Measurements from ENCODE around the gene C6orf62.
"Not testable (repeated sequence)": the region's sequence is repeated elsewhere in the genome, so short reads cannot be mapped to it uniquely, and the experiment has no call there.

C6orf62 gene

GRCh38 chr6:24699521-24700359 lies 19.2 kb downstream of the C6orf62 start:
- peak; percentile 21 for DNase-seq (ENCODE audit: low read depth)

GRCh38 chr6:24696097-24696496 lies 22.9 kb downstream of the C6orf62 start:
- DNase-seq (ENCODE audit: low read depth) = no peak

- not testable (repeated sequence) for DNase-seq (ENCODE audit: low read depth)
Observed at GRCh38 chr6:24695635-24696034, 23.3 kb downstream of the C6orf62 start.

- DNase-seq (ENCODE audit: low read depth) = no peak
Observed at GRCh38 chr6:24694198-24694597, 24.8 kb downstream of the C6orf62 start.

- DNase-seq (ENCODE audit: low read depth) = no peak
Observed at GRCh38 chr6:24692848-24693592, 25.9 kb downstream of the C6orf62 start.

GRCh38 chr6:24692415-24692814 lies 26.5 kb downstream of the C6orf62 start:
- DNase-seq (ENCODE audit: low read depth) = no peak

- DNase-seq (ENCODE audit: low read depth) = peak; percentile 23
Observed at GRCh38 chr6:24692003-24692402, 27.0 kb downstream of the C6orf62 start.

- DNase-seq (ENCODE audit: low read depth) = no peak
Observed at GRCh38 chr6:24691550-24691949, 27.4 kb downstream of the C6orf62 start.

GRCh38 chr6:24690593-24690992 lies 28.4 kb downstream of the C6orf62 start:
- no peak for DNase-seq (ENCODE audit: low read depth)

GRCh38 chr6:24689964-24690363 lies 29.0 kb downstream of the C6orf62 start:
- DNase-seq (ENCODE audit: low read depth) = peak; percentile 43

GRCh38 chr6:24686946-24687345 lies 32.0 kb downstream of the C6orf62 start:
- DNase-seq (ENCODE audit: low read depth) = no peak

GRCh38 chr6:24686408-24686807 lies 32.5 kb downstream of the C6orf62 start:
- no peak for DNase-seq (ENCODE audit: low read depth)

- no peak for DNase-seq (ENCODE audit: low read depth)
Observed at GRCh38 chr6:24683297-24684296, 35.4 kb downstream of the C6orf62 start.

GRCh38 chr6:24680582-24680981 lies 38.4 kb downstream of the C6orf62 start:
- no peak for DNase-seq (ENCODE audit: low read depth)

- not testable (repeated sequence) for DNase-seq (ENCODE audit: low read depth)
Observed at GRCh38 chr6:24678792-24679352, 40.1 kb downstream of the C6orf62 start.

- DNase-seq (ENCODE audit: low read depth) = no peak
Observed at GRCh38 chr6:24673625-24674024, 45.3 kb downstream of the C6orf62 start.

- DNase-seq (ENCODE audit: low read depth) = no peak
Observed at GRCh38 chr6:24672620-24673182, 46.3 kb downstream of the C6orf62 start.

GRCh38 chr6:24671077-24671476 lies 47.9 kb downstream of the C6orf62 start:
- not testable (repeated sequence) for DNase-seq (ENCODE audit: low read depth)

GRCh38 chr6:24670492-24670891 lies 48.5 kb downstream of the C6orf62 start:
- DNase-seq (ENCODE audit: low read depth) = not testable (repeated sequence)

- no peak for DNase-seq (ENCODE audit: low read depth)
Observed at GRCh38 chr6:24668997-24669361, 50.0 kb downstream of the C6orf62 start.
